Measurements from ENCODE around the gene PCDHGA11.
A peak's percentile ranks its signal among the peaks of the same experiment; 100 is the strongest.
"Not testable (repeated sequence)": the region's sequence is repeated elsewhere in the genome, so short reads cannot be mapped to it uniquely, and the experiment has no call there.

Gene PCDHGA11

GRCh38 chr5:141432726-141433125, 11.9 kb downstream of the PCDHGA11 start:
- DNase-seq, result not testable (repeated sequence)

GRCh38 chr5:141434006-141434405, 13.2 kb downstream of the PCDHGA11 start:
- DNase-seq, result peak; percentile 24

- DNase-seq, result peak; percentile 39
These were observed 16.4 kb downstream of the PCDHGA11 start for GRCh38 chr5:141437221-141437620.

- no peak for DNase-seq
These were observed 18.7 kb downstream of the PCDHGA11 start for GRCh38 chr5:141439411-141440141.

GRCh38 chr5:141440341-141440740, 19.5 kb downstream of the PCDHGA11 start:
- no peak for DNase-seq

GRCh38 chr5:141441571-141442170, 20.8 kb downstream of the PCDHGA11 start:
- no peak for DNase-seq

GRCh38 chr5:141465351-141465750, 44.5 kb downstream of the PCDHGA11 start:
- DNase-seq, result no peak
